GM23338 (cell line): Measurements from ENCODE around the gene DIP2C. TPM values are rescaled to one million over a fixed set of nuclear protein-coding genes. Genes with fewer than 3 reads are reported as not detected.

ENCODE experiments used
- ATAC-seq: fragments of 200-7000 bp; cut with Tn5 transposase; 3 replicates; pipeline ENCODE4 v1.9.1; 2020
- DNase-seq: peaks from one replicate; pipeline ENCODE4 v3.0.0-alpha.2; 2015; ENCODE audit warnings: low spot score
- H2AFZ ChIP-seq: fragments of 200-600 bp; sonication (generic); 2 replicates; pipeline ENCODE4 v1.8.0; 2016; ENCODE audit warnings: antibody characterized with exemption, mild to moderate bottlenecking, moderate library complexity
- H3F3A ChIP-seq: fragments of 200-600 bp; sonication (generic); replicated peaks from 2 replicates; pipeline ENCODE4 v1.8.0; 2017; ENCODE audit warnings: antibody characterized with exemption, mixed run types, low read depth
- H3K27ac ChIP-seq: fragments of 200-600 bp; sonication (generic); 2 replicates; pipeline ENCODE4 v1.6.1; 2016; ENCODE audit warnings: low read depth
- H3K27me3 ChIP-seq: fragments of 200-600 bp; sonication (generic); 2 replicates; pipeline ENCODE4 v1.8.0; 2016; ENCODE audit warnings: mild to moderate bottlenecking, mixed run types, moderate library complexity; ENCODE audit not compliant: insufficient read depth
- H3K36me3 ChIP-seq: fragments of 200-600 bp; sonication (generic); 2 replicates; pipeline ENCODE4 v1.8.0; 2016; ENCODE audit warnings: mild to moderate bottlenecking; ENCODE audit not compliant: insufficient read depth
- H3K4me1 ChIP-seq: fragments of 200-600 bp; sonication (generic); 2 replicates; pipeline ENCODE4 v1.8.0; 2016; ENCODE audit warnings: mild to moderate bottlenecking, moderate library complexity; ENCODE audit not compliant: insufficient read depth
- H3K4me2 ChIP-seq: fragments of 200-600 bp; sonication (generic); 2 replicates; pipeline ENCODE4 v1.7.1; 2017; ENCODE audit warnings: mixed run types
- H3K4me3 ChIP-seq: fragments of 200-600 bp; sonication (generic); 2 replicates; pipeline ENCODE4 v1.6.1; 2016; ENCODE audit warnings: mixed run types
- H3K79me2 ChIP-seq: fragments of 200-600 bp; sonication (generic); replicated peaks from 2 replicates; pipeline ENCODE4 v1.8.0; 2017; ENCODE audit warnings: mild to moderate bottlenecking; ENCODE audit not compliant: insufficient read depth
- H3K9me2 ChIP-seq: fragments of 200-600 bp; sonication (generic); 2 replicates; pipeline ENCODE4 v1.8.0; 2017; ENCODE audit not compliant: insufficient read depth
- H4K20me1 ChIP-seq: fragments of 200-600 bp; sonication (generic); replicated peaks from 2 replicates; pipeline ENCODE4 v1.8.0; 2017; ENCODE audit warnings: mild to moderate bottlenecking; ENCODE audit not compliant: insufficient read depth
- H3K27ac Mint-ChIP-seq: 2 replicates; pipeline ENCODE4 v1.8.0; 2020; ENCODE audit warnings: inconsistent platforms, mild to moderate bottlenecking, moderate library complexity, mixed read lengths
- H3K27me3 Mint-ChIP-seq: 3 replicates; pipeline ENCODE4 v1.8.0; 2022; ENCODE audit warnings: low read depth, mild to moderate bottlenecking, moderate library complexity, mixed read lengths, inconsistent platforms; ENCODE audit not compliant: insufficient read depth, poor library complexity
- H3K36me3 Mint-ChIP-seq: 3 replicates; pipeline ENCODE4 v1.8.0; 2021; ENCODE audit warnings: low read depth, mild to moderate bottlenecking, inconsistent platforms, moderate library complexity, mixed read lengths
- H3K4me1 Mint-ChIP-seq: 3 replicates; pipeline ENCODE4 v1.8.0; 2020; ENCODE audit warnings: mild to moderate bottlenecking, inconsistent platforms, mixed read lengths
- H3K4me3 Mint-ChIP-seq: 3 replicates; pipeline ENCODE4 v1.8.0; 2021; ENCODE audit warnings: moderate library complexity, mild to moderate bottlenecking, inconsistent platforms, mixed read lengths
- H3K9me3 Mint-ChIP-seq: 3 replicates; pipeline ENCODE4 v1.8.0; 2020; ENCODE audit warnings: moderate library complexity, mild to moderate bottlenecking, inconsistent platforms, mixed read lengths
- CREB1 ChIP-seq: fragments of 250-450 bp; sonication (Bioruptor Pico); IDR thresholded peaks from 2 replicates; pipeline ENCODE4 v1.5.0; 2020; ENCODE audit warnings: low read depth, mild to moderate bottlenecking, moderate library complexity
- EZH2 ChIP-seq: fragments of 200-600 bp; sonication (generic); IDR thresholded peaks from one replicate; pipeline ENCODE4 v1.8.0; 2017; ENCODE audit warnings: antibody characterized with exemption, mild to moderate bottlenecking, low read depth; ENCODE audit not compliant: unreplicated experiment
- EZH2phosphoT487 ChIP-seq: fragments of 200-600 bp; sonication (generic); IDR thresholded peaks from one replicate; pipeline ENCODE4 v1.8.1; 2018; ENCODE audit warnings: antibody characterized with exemption; ENCODE audit not compliant: unreplicated experiment
- JUNB ChIP-seq: IDR thresholded peaks from one replicate; pipeline ENCODE4 v1.6.1; 2016; ENCODE audit warnings: antibody characterized with exemption; ENCODE audit not compliant: unreplicated experiment
- NANOG ChIP-seq: IDR thresholded peaks from 2 replicates; pipeline ENCODE4 v1.6.1; 2016; ENCODE audit warnings: antibody characterized with exemption, borderline replicate concordance
- POLR2AphosphoS5 ChIP-seq: IDR thresholded peaks from 2 replicates; pipeline ENCODE4 v1.6.1; 2016; ENCODE audit warnings: antibody characterized with exemption, low read depth
- STAT1 ChIP-seq: IDR thresholded peaks from one replicate; pipeline ENCODE4 v1.6.1; 2016; ENCODE audit warnings: antibody characterized with exemption; ENCODE audit not compliant: unreplicated experiment
- ZNF114 ChIP-seq: fragments of 250-450 bp; sonication (Bioruptor Pico); IDR thresholded peaks from 2 replicates; pipeline ENCODE4 v1.5.0; 2020; ENCODE audit warnings: mild to moderate bottlenecking, moderate library complexity
- ZNF331 ChIP-seq: fragments of 250-450 bp; sonication (Bioruptor Pico); IDR thresholded peaks from 2 replicates; pipeline ENCODE4 v1.5.0; 2020; ENCODE audit warnings: low read depth, mild to moderate bottlenecking, moderate library complexity
- polyA plus RNA-seq: library from polyadenylated mRNA; unstranded; fragments of >200 nt; fragmentation: Nextera tagmentation; extraction: Ambion mirVana; gene quantifications from 2 replicates; pipeline ENCODE4 v1.2.1, GENCODE V29; 2016
- total RNA-seq: library from RNA; depleted of rRNA; stranded (reverse); fragments of >200 nt; shearing (Covaris generic); gene quantifications from 2 replicates; pipeline ENCODE4 v1.2.3, GENCODE V29; 2014
- TF ChIP-seq, protein P1 (sequence below), 2 experiments: fragments of 200-600 bp in 1 of 2; sonication (generic) in 1 of 2; conservative IDR thresholded peaks; 2 replicates each; pipeline versions ENCODE4 v1.5.1 to v1.6.1; 2016 to 2017; ENCODE audit warnings: antibody characterized with exemption in 2 of 2, low read depth in 2 of 2, mild to moderate bottlenecking in 2 of 2, moderate library complexity in 1 of 2
- TF ChIP-seq, protein P2 (sequence below): IDR thresholded peaks from 2 replicates; pipeline ENCODE4 v1.6.1; 2016; ENCODE audit warnings: antibody characterized with exemption
- TF ChIP-seq, protein P3 (sequence below): fragments of 250-450 bp; sonication (Bioruptor Pico); IDR thresholded peaks from 2 replicates; pipeline ENCODE4 v1.5.0; 2020; ENCODE audit warnings: mild to moderate bottlenecking, moderate library complexity

Gene DIP2C
- total and polyA plus RNA-seq, 2 experiments from 2014 or later, result 5.1 to 7.7 TPM

DNA sequence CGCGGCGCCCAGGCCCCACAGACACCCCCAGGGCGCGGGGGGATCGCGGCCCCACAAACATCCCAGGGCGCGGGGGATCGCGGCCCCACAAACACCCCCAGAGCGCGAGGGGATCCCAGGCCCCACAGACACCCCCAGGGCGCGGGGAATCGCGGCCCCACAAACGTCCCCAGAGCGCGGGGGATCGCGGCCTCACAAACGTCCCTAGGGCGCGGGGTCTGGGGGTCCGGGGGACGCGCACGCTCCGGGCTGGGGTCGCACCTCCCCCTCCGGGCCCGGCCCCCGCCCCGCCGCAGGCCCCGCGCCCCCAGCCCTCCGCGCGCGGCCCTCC is 382 bp downstream of the DIP2C start (continued):
- TF ChIP-seq, protein P1, sequence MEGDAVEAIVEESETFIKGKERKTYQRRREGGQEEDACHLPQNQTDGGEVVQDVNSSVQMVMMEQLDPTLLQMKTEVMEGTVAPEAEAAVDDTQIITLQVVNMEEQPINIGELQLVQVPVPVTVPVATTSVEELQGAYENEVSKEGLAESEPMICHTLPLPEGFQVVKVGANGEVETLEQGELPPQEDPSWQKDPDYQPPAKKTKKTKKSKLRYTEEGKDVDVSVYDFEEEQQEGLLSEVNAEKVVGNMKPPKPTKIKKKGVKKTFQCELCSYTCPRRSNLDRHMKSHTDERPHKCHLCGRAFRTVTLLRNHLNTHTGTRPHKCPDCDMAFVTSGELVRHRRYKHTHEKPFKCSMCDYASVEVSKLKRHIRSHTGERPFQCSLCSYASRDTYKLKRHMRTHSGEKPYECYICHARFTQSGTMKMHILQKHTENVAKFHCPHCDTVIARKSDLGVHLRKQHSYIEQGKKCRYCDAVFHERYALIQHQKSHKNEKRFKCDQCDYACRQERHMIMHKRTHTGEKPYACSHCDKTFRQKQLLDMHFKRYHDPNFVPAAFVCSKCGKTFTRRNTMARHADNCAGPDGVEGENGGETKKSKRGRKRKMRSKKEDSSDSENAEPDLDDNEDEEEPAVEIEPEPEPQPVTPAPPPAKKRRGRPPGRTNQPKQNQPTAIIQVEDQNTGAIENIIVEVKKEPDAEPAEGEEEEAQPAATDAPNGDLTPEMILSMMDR (conservative IDR thresholded peaks at IDR 0.05; ENCODE audit: low read depth in 2 of 2), result no peak
- TF ChIP-seq STAT1 (no peak), POLR2AphosphoS5 (no peak)
- TF ChIP-seq, protein P2, sequence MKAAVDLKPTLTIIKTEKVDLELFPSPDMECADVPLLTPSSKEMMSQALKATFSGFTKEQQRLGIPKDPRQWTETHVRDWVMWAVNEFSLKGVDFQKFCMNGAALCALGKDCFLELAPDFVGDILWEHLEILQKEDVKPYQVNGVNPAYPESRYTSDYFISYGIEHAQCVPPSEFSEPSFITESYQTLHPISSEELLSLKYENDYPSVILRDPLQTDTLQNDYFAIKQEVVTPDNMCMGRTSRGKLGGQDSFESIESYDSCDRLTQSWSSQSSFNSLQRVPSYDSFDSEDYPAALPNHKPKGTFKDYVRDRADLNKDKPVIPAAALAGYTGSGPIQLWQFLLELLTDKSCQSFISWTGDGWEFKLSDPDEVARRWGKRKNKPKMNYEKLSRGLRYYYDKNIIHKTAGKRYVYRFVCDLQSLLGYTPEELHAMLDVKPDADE, result no peak

DNA sequence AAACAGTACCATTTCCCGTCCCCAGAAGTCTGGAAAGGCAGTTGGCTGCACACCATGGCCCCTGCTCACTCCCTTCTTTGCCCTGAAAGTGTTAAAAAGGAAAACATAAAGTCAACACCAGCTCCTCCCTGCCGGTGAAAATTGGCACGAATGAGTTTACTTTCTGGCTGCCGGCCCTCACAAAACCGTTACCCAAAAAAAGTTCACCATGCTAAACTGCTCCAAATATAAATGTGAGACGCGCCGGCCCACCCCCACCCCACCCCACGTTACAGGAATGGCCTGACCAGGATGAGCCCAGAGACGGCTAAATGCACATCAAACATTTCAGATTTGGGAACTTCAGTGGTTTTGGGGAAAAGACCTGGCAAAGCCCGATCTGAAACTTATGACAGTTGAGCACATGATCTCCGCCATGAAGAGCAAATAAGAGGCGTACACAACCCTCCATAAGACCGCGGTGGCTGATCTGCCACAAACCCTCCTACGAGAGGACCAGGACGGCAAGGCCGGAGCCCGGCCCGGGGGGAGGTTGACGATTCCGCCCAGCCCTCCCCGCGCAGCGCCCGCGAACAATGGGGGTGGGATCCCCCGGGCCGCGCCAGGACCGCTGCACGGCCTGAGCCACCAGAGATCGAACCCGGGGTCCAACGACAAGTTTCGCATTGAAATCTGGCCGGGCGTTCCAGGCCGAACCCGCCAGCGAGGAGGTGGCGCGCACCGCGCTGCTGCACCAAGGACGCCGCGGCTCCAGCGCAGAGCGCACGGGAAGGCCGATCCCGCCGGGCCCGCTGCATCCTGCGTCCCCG is 952 bp downstream of the DIP2C start:
- Histone ChIP-seq H3K27me3 (peaks cover 26% of the 10 kb centered on the region), H2AFZ (no peak overlapping the region), H3K79me2 (peaks cover 31% of the 10 kb centered on the region), H3K36me3 (no peaks in the 10 kb centered on the region), H3K4me3 (peak overlapping the region; percentile 86), H4K20me1 (no peaks in the 10 kb centered on the region; the same call in none of the 2 replicates), H3K9me2 (no peaks in the 10 kb centered on the region), H3F3A (no peaks in the 10 kb centered on the region), H3K27ac (no peak overlapping the region), H3K4me1 (peaks cover 4% of the 10 kb centered on the region; the same call in 1 of the 2 replicates), H3K4me2 (peak overlapping the region; percentile 94)
- Mint-ChIP-seq H3K4me1 (peaks cover 22% of the 10 kb centered on the region), H3K9me3 (peaks cover 3% of the 10 kb centered on the region; the same call in 1 of the 3 replicates), H3K4me3 (peak overlapping the region; percentile 80), H3K36me3 (no peaks in the 10 kb centered on the region; the same call in 1 of the 3 replicates), H3K27ac (no peak overlapping the region), H3K27me3 (peaks cover 27% of the 10 kb centered on the region)
- ATAC-seq (peak; percentile 73), DNase-seq (peak; percentile 78)
- TF ChIP-seq, protein P1 (conservative IDR thresholded peaks at IDR 0.05; ENCODE audit: low read depth in 2 of 2), result no peak
- no peak for TF ChIP-seq ZNF114
- TF ChIP-seq EZH2phosphoT487, result no peak
- no peak for TF ChIP-seq POLR2AphosphoS5
- TF ChIP-seq EZH2, result no peak
- no peak for TF ChIP-seq CREB1
- no peak for TF ChIP-seq JUNB
- TF ChIP-seq NANOG, result no peak
- TF ChIP-seq STAT1, result no peak
- TF ChIP-seq, protein P3, sequence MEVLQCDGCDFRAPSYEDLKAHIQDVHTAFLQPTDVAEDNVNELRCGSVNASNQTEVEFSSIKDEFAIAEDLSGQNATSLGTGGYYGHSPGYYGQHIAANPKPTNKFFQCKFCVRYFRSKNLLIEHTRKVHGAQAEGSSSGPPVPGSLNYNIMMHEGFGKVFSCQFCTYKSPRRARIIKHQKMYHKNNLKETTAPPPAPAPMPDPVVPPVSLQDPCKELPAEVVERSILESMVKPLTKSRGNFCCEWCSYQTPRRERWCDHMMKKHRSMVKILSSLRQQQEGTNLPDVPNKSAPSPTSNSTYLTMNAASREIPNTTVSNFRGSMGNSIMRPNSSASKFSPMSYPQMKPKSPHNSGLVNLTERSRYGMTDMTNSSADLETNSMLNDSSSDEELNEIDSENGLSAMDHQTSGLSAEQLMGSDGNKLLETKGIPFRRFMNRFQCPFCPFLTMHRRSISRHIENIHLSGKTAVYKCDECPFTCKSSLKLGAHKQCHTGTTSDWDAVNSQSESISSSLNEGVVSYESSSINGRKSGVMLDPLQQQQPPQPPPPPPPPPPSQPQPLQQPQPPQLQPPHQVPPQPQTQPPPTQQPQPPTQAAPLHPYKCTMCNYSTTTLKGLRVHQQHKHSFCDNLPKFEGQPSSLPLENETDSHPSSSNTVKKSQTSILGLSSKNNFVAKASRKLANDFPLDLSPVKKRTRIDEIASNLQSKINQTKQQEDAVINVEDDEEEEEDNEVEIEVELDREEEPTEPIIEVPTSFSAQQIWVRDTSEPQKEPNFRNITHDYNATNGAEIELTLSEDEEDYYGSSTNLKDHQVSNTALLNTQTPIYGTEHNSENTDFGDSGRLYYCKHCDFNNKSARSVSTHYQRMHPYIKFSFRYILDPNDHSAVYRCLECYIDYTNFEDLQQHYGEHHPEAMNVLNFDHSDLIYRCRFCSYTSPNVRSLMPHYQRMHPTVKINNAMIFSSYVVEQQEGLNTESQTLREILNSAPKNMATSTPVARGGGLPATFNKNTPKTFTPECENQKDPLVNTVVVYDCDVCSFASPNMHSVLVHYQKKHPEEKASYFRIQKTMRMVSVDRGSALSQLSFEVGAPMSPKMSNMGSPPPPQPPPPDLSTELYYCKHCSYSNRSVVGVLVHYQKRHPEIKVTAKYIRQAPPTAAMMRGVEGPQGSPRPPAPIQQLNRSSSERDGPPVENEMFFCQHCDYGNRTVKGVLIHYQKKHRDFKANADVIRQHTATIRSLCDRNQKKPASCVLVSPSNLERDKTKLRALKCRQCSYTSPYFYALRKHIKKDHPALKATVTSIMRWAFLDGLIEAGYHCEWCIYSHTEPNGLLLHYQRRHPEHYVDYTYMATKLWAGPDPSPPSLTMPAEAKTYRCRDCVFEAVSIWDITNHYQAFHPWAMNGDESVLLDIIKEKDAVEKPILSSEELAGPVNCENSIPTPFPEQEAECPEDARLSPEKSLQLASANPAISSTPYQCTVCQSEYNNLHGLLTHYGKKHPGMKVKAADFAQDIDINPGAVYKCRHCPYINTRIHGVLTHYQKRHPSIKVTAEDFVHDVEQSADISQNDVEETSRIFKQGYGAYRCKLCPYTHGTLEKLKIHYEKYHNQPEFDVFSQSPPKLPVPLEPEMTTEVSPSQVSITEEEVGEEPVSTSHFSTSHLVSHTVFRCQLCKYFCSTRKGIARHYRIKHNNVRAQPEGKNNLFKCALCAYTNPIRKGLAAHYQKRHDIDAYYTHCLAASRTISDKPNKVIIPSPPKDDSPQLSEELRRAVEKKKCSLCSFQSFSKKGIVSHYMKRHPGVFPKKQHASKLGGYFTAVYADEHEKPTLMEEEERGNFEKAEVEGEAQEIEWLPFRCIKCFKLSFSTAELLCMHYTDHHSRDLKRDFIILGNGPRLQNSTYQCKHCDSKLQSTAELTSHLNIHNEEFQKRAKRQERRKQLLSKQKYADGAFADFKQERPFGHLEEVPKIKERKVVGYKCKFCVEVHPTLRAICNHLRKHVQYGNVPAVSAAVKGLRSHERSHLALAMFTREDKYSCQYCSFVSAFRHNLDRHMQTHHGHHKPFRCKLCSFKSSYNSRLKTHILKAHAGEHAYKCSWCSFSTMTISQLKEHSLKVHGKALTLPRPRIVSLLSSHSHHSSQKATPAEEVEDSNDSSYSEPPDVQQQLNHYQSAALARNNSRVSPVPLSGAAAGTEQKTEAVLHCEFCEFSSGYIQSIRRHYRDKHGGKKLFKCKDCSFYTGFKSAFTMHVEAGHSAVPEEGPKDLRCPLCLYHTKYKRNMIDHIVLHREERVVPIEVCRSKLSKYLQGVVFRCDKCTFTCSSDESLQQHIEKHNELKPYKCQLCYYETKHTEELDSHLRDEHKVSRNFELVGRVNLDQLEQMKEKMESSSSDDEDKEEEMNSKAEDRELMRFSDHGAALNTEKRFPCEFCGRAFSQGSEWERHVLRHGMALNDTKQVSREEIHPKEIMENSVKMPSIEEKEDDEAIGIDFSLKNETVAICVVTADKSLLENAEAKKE (CRISPR knock-in tag), result no peak
- TF ChIP-seq ZNF331 (CRISPR knock-in tag), result no peak
